ENCODE data around the gene HACD4.

The HACD4 gene

GRCh38 chr9:21043841-21044240, 12.4 kb upstream of the HACD4 start:
- FAIRE-seq, result no peak
- DNase-seq (ENCODE audit: insufficient read length), result no peak
- no peak for TF ChIP-seq POLR2AphosphoS5 (IDR thresholded peaks at IDR 0.05; ENCODE audit: low read depth, low read length)

- DNase-seq (ENCODE audit: insufficient read length), result no peak
- TF ChIP-seq POLR2A (IDR thresholded peaks at IDR 0.05; ENCODE audit: low read depth, low read length), result no peak
- TF ChIP-seq POLR2AphosphoS5 (IDR thresholded peaks at IDR 0.05; ENCODE audit: low read depth, low read length), result no peak
- TF ChIP-seq TAF1 (IDR thresholded peaks at IDR 0.05; ENCODE audit: borderline replicate concordance, low read depth, low read length), result no peak
- no peak for FAIRE-seq
Observed at GRCh38 chr9:21042466-21042865, 11.0 kb upstream of the HACD4 start.

- DNase-seq (ENCODE audit: insufficient read length) (no peak), FAIRE-seq (no peak)
- TF ChIP-seq TAF1 (IDR thresholded peaks at IDR 0.05; ENCODE audit: borderline replicate concordance, low read depth, low read length) (no peak), POLR2AphosphoS5 (IDR thresholded peaks at IDR 0.05; ENCODE audit: low read depth, low read length) (no peak), POLR2A (IDR thresholded peaks at IDR 0.05; ENCODE audit: low read depth, low read length) (no peak)
Observed at GRCh38 chr9:21039302-21039701, 7.9 kb upstream of the HACD4 start.

GRCh38 chr9:21037278-21037677, 5.8 kb upstream of the HACD4 start:
- no peak for DNase-seq (ENCODE audit: insufficient read length)
- TF ChIP-seq POLR2AphosphoS5 (IDR thresholded peaks at IDR 0.05; ENCODE audit: low read depth, low read length) (no peak), POLR2A (IDR thresholded peaks at IDR 0.05; ENCODE audit: low read depth, low read length) (no peak), TAF1 (IDR thresholded peaks at IDR 0.05; ENCODE audit: borderline replicate concordance, low read depth, low read length) (no peak)
- no peak for FAIRE-seq

- FAIRE-seq, result no peak
- no peak for DNase-seq (ENCODE audit: insufficient read length)
- TF ChIP-seq POLR2AphosphoS5 (IDR thresholded peaks at IDR 0.05; ENCODE audit: low read depth, low read length) (no peak), POLR2A (IDR thresholded peaks at IDR 0.05; ENCODE audit: low read depth, low read length) (no peak), TAF1 (IDR thresholded peaks at IDR 0.05; ENCODE audit: borderline replicate concordance, low read depth, low read length) (no peak)
Observed at GRCh38 chr9:21031808-21032183, 356 bp upstream of the HACD4 start.

- DNase-seq (ENCODE audit: insufficient read length) (peak; percentile 23), FAIRE-seq (peak; percentile 94)
- 0 out of 2 replicates have a peak, but pooled peaks have one; percentile 14 for TF ChIP-seq POLR2A (IDR thresholded peaks at IDR 0.05; ENCODE audit: low read depth, low read length)
- no peak for TF ChIP-seq TAF1 (IDR thresholded peaks at IDR 0.05; ENCODE audit: borderline replicate concordance, low read depth, low read length)
Observed at GRCh38 chr9:21030389-21031035, 928 bp downstream of the HACD4 start.

- no peak for TF ChIP-seq POLR2AphosphoS5 (IDR thresholded peaks at IDR 0.05; ENCODE audit: low read depth, low read length)
- TF ChIP-seq POLR2A (IDR thresholded peaks at IDR 0.05; ENCODE audit: low read depth, low read length), result no peak
- TF ChIP-seq TAF1 (IDR thresholded peaks at IDR 0.05; ENCODE audit: borderline replicate concordance, low read depth, low read length), result no peak
- DNase-seq (ENCODE audit: insufficient read length) (no peak), FAIRE-seq (peak; percentile 24)
Observed at GRCh38 chr9:21029661-21030060, 1.8 kb downstream of the HACD4 start.

GRCh38 chr9:21028466-21028865, 3.0 kb downstream of the HACD4 start:
- DNase-seq (ENCODE audit: insufficient read length) (no peak), FAIRE-seq (peak; percentile 61)
- TF ChIP-seq POLR2AphosphoS5 (IDR thresholded peaks at IDR 0.05; ENCODE audit: low read depth, low read length), result no peak
- TF ChIP-seq TAF1 (IDR thresholded peaks at IDR 0.05; ENCODE audit: borderline replicate concordance, low read depth, low read length), result no peak
- no peak for TF ChIP-seq POLR2A (IDR thresholded peaks at IDR 0.05; ENCODE audit: low read depth, low read length)

- FAIRE-seq, result no peak
- TF ChIP-seq TAF1 (IDR thresholded peaks at IDR 0.05; ENCODE audit: borderline replicate concordance, low read depth, low read length), result no peak
- TF ChIP-seq POLR2AphosphoS5 (IDR thresholded peaks at IDR 0.05; ENCODE audit: low read depth, low read length), result no peak
- no peak for TF ChIP-seq POLR2A (IDR thresholded peaks at IDR 0.05; ENCODE audit: low read depth, low read length)
- no peak for DNase-seq (ENCODE audit: insufficient read length)
Observed at GRCh38 chr9:21027295-21027694, 4.1 kb downstream of the HACD4 start.

GRCh38 chr9:21023861-21024260, 7.6 kb downstream of the HACD4 start:
- DNase-seq (ENCODE audit: insufficient read length) (no peak), FAIRE-seq (no peak)
- no peak for TF ChIP-seq POLR2AphosphoS5 (IDR thresholded peaks at IDR 0.05; ENCODE audit: low read depth, low read length)
- TF ChIP-seq POLR2A (IDR thresholded peaks at IDR 0.05; ENCODE audit: low read depth, low read length), result no peak
- no peak for TF ChIP-seq TAF1 (IDR thresholded peaks at IDR 0.05; ENCODE audit: borderline replicate concordance, low read depth, low read length)

GRCh38 chr9:21018177-21018576, 13.3 kb downstream of the HACD4 start:
- DNase-seq (ENCODE audit: insufficient read length), result no peak
- TF ChIP-seq TAF1 (IDR thresholded peaks at IDR 0.05; ENCODE audit: borderline replicate concordance, low read depth, low read length) (no peak), POLR2A (IDR thresholded peaks at IDR 0.05; ENCODE audit: low read depth, low read length) (no peak), POLR2AphosphoS5 (IDR thresholded peaks at IDR 0.05; ENCODE audit: low read depth, low read length) (no peak)
- FAIRE-seq, result no peak

- no peak for TF ChIP-seq POLR2AphosphoS5 (IDR thresholded peaks at IDR 0.05; ENCODE audit: low read depth, low read length)
- no peak for TF ChIP-seq POLR2A (IDR thresholded peaks at IDR 0.05; ENCODE audit: low read depth, low read length)
- no peak for TF ChIP-seq TAF1 (IDR thresholded peaks at IDR 0.05; ENCODE audit: borderline replicate concordance, low read depth, low read length)
- DNase-seq (ENCODE audit: insufficient read length) (no peak), FAIRE-seq (no peak)
Observed at GRCh38 chr9:21016701-21017491, 14.5 kb downstream of the HACD4 start.
